SU-DHL-6 (cell line): ENCODE data around the gene TESMIN.

Experiments used
- CTCF ChIP-seq: fragments of 200-600 bp; sonication (generic); IDR thresholded peaks from one replicate; pipeline ENCODE4 v1.5.1; 2017; ENCODE audit warnings: antibody characterized with exemption, mild to moderate bottlenecking, low read length, moderate library complexity; ENCODE audit not compliant: insufficient read depth, poor library complexity, severe bottlenecking
- EZH2phosphoT487 ChIP-seq: fragments of 200-600 bp; sonication (generic), shearing (Covaris generic); conservative IDR thresholded peaks from 2 replicates; pipeline ENCODE4 v1.6.1; 2018; ENCODE audit warnings: mild to moderate bottlenecking, antibody characterized with exemption, low read length, moderate library complexity, mixed read lengths

GRCh38 chr11:68687311-68687710 is 64.0 kb downstream of the TESMIN start:
- TF ChIP-seq CTCF, result no peak
- TF ChIP-seq EZH2phosphoT487, result no peak
